Hepatocyte (in vitro differentiated cells): ENCODE results near the gene ALDH1L1. TPM values are rescaled to one million over a fixed set of nuclear protein-coding genes. Genes with fewer than 3 reads are reported as not detected.
A peak's percentile ranks its signal among the peaks of the same experiment; 100 is the strongest.

ENCODE experiments used
- DNase-seq: peaks from one replicate; pipeline ENCODE4 v3.0.0-alpha.2; 2016; ENCODE audit warnings: low spot score
- H2AFZ ChIP-seq: fragments of 200-600 bp; sonication (generic); 2 replicates; pipeline ENCODE4 v1.6.0; 2016; ENCODE audit warnings: antibody characterized with exemption, mild to moderate bottlenecking
- H3K27ac ChIP-seq: fragments of 200-600 bp; sonication (generic); 2 replicates; pipeline ENCODE4 v1.5.1; 2016; ENCODE audit warnings: mild to moderate bottlenecking
- H3K27me3 ChIP-seq: fragments of 200-600 bp; sonication (generic); 2 replicates; pipeline ENCODE4 v1.6.1; 2016
- H3K36me3 ChIP-seq: fragments of 200-600 bp; sonication (generic); replicated peaks from 2 replicates; pipeline ENCODE4 v1.5.1; 2016; ENCODE audit warnings: low read depth; ENCODE audit not compliant: insufficient read depth
- H3K4me1 ChIP-seq: fragments of 200-600 bp; sonication (generic); 2 replicates; pipeline ENCODE4 v1.5.1; 2016; ENCODE audit warnings: mild to moderate bottlenecking, moderate library complexity; ENCODE audit not compliant: insufficient read depth
- H3K4me2 ChIP-seq: fragments of 200-600 bp; sonication (generic); 2 replicates; pipeline ENCODE4 v1.6.0; 2016
- H3K4me3 ChIP-seq: fragments of 200-600 bp; sonication (generic); 2 replicates; pipeline ENCODE4 v1.5.1; 2016; ENCODE audit warnings: mild to moderate bottlenecking
- H3K79me2 ChIP-seq: fragments of 200-600 bp; sonication (generic); 2 replicates; pipeline ENCODE4 v1.6.0; 2017; ENCODE audit warnings: mild to moderate bottlenecking
- H3K9me2 ChIP-seq: fragments of 200-600 bp; sonication (generic); replicated peaks from 2 replicates; pipeline ENCODE4 v1.6.0; 2017; ENCODE audit warnings: mild to moderate bottlenecking; ENCODE audit not compliant: insufficient read depth
- H3K9me3 ChIP-seq: fragments of 200-600 bp; sonication (generic); 2 replicates; pipeline ENCODE4 v1.5.1; 2016; ENCODE audit warnings: low read depth, mild to moderate bottlenecking
- H4K20me1 ChIP-seq: fragments of 200-600 bp; sonication (generic); 2 replicates; pipeline ENCODE4 v1.6.0; 2016; ENCODE audit warnings: mild to moderate bottlenecking; ENCODE audit not compliant: insufficient read depth, poor library complexity, severe bottlenecking
- CTCF ChIP-seq: fragments of 200-600 bp; sonication (generic); IDR thresholded peaks from 2 replicates; pipeline ENCODE4 v1.5.1; 2016; ENCODE audit warnings: antibody characterized with exemption, mild to moderate bottlenecking; ENCODE audit not compliant: poor library complexity
- EZH2 ChIP-seq: fragments of 200-600 bp; sonication (generic); IDR thresholded peaks from 2 replicates; pipeline ENCODE4 v1.6.1; 2016; ENCODE audit warnings: antibody characterized with exemption, mild to moderate bottlenecking, borderline replicate concordance
- EZH2phosphoT487 ChIP-seq: fragments of 200-600 bp; sonication (generic); IDR thresholded peaks from one replicate; pipeline ENCODE4 v1.6.1; 2018; ENCODE audit warnings: antibody characterized with exemption, mild to moderate bottlenecking, low read depth, moderate library complexity; ENCODE audit not compliant: unreplicated experiment, severe bottlenecking
- WGBS: methylation state at CpG from one replicate; pipeline ENCODE4 v1.1.6; 2016; ENCODE audit warnings: low lambda C conversion rate; ENCODE audit errors: missing lambda C conversion rate; 5-methylcytosine and 5-hydroxymethylcytosine counted together
- polyA plus RNA-seq: library from polyadenylated mRNA; unstranded; fragments of >200 nt; fragmentation: Nextera tagmentation; extraction: Ambion mirVana; gene quantifications from 2 replicates; pipeline ENCODE4 v1.2.1, GENCODE V29; 2016
- small RNA-seq: library from RNA; depleted of rRNA; stranded (forward); fragments of <200 nt; gene quantifications from one replicate; pipeline ENCODE3, GENCODE V24; 2014
- total RNA-seq: library from RNA; depleted of rRNA; stranded (reverse); fragments of >200 nt; gene quantifications from 2 replicates; pipeline ENCODE4 v1.2.3, GENCODE V29; 2014

Gene ALDH1L1
- total and polyA plus RNA-seq, 2 experiments from 2014 or later = 15.9 to 22.6 TPM

- WGBS = 95% methylated on average over 10 of the region's 10 CpGs
- Histone ChIP-seq H3K27me3 (no peaks in the 10 kb centered on the region), H4K20me1 (no peaks in the 10 kb centered on the region)
Measured at GRCh38 chr3:126056088-126056487, 124.3 kb downstream of the ALDH1L1 start.

GRCh38 chr3:126054870-126055269 lies 125.5 kb downstream of the ALDH1L1 start:
- no peak overlapping the region for H2AFZ ChIP-seq
- no peaks in the 10 kb centered on the region for H3K36me3 ChIP-seq
- no peak overlapping the region for H3K4me3 ChIP-seq
- no peaks in the 10 kb centered on the region for H3K79me2 ChIP-seq
- H3K9me3 ChIP-seq = no peaks in the 10 kb centered on the region
- H3K4me1 ChIP-seq = peaks cover 15% of the 10 kb centered on the region
- H3K27me3 ChIP-seq = no peaks in the 10 kb centered on the region
- TF ChIP-seq EZH2 (no peak), CTCF (no peak), EZH2phosphoT487 (no peak)
- no peaks in the 10 kb centered on the region for H3K9me2 ChIP-seq
- WGBS = 100% methylated on average over 5 of the region's 5 CpGs
- no peaks in the 10 kb centered on the region for H4K20me1 ChIP-seq
- DNase-seq = no peak
- no peak overlapping the region for H3K4me2 ChIP-seq
- no peak overlapping the region for H3K27ac ChIP-seq

More at GRCh38 chr3:126056088-126056487, 124.3 kb downstream of the ALDH1L1 start:
- H3K4me1 ChIP-seq = peaks cover 15% of the 10 kb centered on the region
- no peaks in the 10 kb centered on the region for H3K9me3 ChIP-seq
- H2AFZ ChIP-seq = no peak overlapping the region
- no peak overlapping the region for H3K4me3 ChIP-seq
- H3K27ac ChIP-seq = peak overlapping the region; percentile 70
- H3K4me2 ChIP-seq = no peak overlapping the region
- no peak for DNase-seq
- H3K36me3 ChIP-seq = no peaks in the 10 kb centered on the region
- no peaks in the 10 kb centered on the region for H3K79me2 ChIP-seq
- no peak for TF ChIP-seq CTCF
- TF ChIP-seq EZH2 = no peak
- no peak for TF ChIP-seq EZH2phosphoT487
- H3K9me2 ChIP-seq = no peaks in the 10 kb centered on the region

- 89% methylated on average over 6 of the region's 6 CpGs for WGBS
- H3K27me3 ChIP-seq = no peaks in the 10 kb centered on the region
- TF ChIP-seq EZH2phosphoT487 (no peak), CTCF (no peak)
Measured at GRCh38 chr3:126053949-126054569, 126.3 kb downstream of the ALDH1L1 start.

More at GRCh38 chr3:126053949-126054569, 126.3 kb downstream of the ALDH1L1 start:
- no peak overlapping the region for H3K4me2 ChIP-seq
- peak overlapping the region; percentile 46 for H3K27ac ChIP-seq
- H3K4me1 ChIP-seq = peaks cover 15% of the 10 kb centered on the region
- H3K4me3 ChIP-seq = no peak overlapping the region
- H3K9me3 ChIP-seq = no peaks in the 10 kb centered on the region
- no peak overlapping the region for H2AFZ ChIP-seq
- H4K20me1 ChIP-seq = no peaks in the 10 kb centered on the region
- H3K79me2 ChIP-seq = no peaks in the 10 kb centered on the region
- no peaks in the 10 kb centered on the region for H3K9me2 ChIP-seq
- H3K36me3 ChIP-seq = no peaks in the 10 kb centered on the region
- no peak for DNase-seq

Small RNA genes within 50 kb of the gene (small RNA-seq; reads per million reads assigned to genes)
- not detected for gene RNU1-30P

Other genes with a start within 250 kb of the ALDH1L1 start
- gene ROPN1B, start 211.4 kb downstream of the ALDH1L1 start, total RNA-seq = not detected in 2 replicates
- gene ROPN1B, start 211.4 kb downstream of the ALDH1L1 start, polyA plus RNA-seq = not detected in 2 replicates
- 43.4 and 52.9 TPM in 2 replicates for gene SLC41A3, start 96.5 kb downstream of the ALDH1L1 start, total RNA-seq
- gene SLC41A3, start 96.5 kb downstream of the ALDH1L1 start, polyA plus RNA-seq = 29.3 and 31.2 TPM in 2 replicates
- 16.7 and 19.9 TPM in 2 replicates for gene KLF15, start 176.8 kb upstream of the ALDH1L1 start, total RNA-seq
- 1.8 TPM in 2 replicates for gene KLF15, start 176.8 kb upstream of the ALDH1L1 start, polyA plus RNA-seq
- gene CFAP100, start 214.3 kb upstream of the ALDH1L1 start, total RNA-seq = not detected in 2 replicates
- not detected in 2 replicates for gene CFAP100, start 214.3 kb upstream of the ALDH1L1 start, polyA plus RNA-seq